Astrocyte (in vitro differentiated cells and primary cell): ENCODE data around the gene IGF1R. TPM values are rescaled to one million over a fixed set of nuclear protein-coding genes. Genes with fewer than 3 reads are reported as not detected.

Experiments used
- DNase-seq: peaks from one replicate; pipeline ENCODE4 v3.0.0-alpha.2; 2010; ENCODE audit warnings: low read depth
- FAIRE-seq: peaks from 2 replicates; lab custom pipeline; 2011; peaks lifted over from hg19 to GRCh38; lab: Jason Lieb, UNC
- H2AFZ ChIP-seq: 2 replicates; pipeline ENCODE4 v1.6.0; 2012; ENCODE audit warnings: low read depth, low read length, inconsistent platforms
- H3K27ac ChIP-seq: 2 replicates; pipeline ENCODE4 v1.5.1; 2011; ENCODE audit warnings: low read depth, low read length, inconsistent platforms
- H3K27me3 ChIP-seq: 2 replicates; pipeline ENCODE4 v1.6.0; 2011; ENCODE audit warnings: low read length, inconsistent platforms; ENCODE audit not compliant: insufficient read depth
- H3K36me3 ChIP-seq: 2 replicates; pipeline ENCODE4 v1.5.1; 2011; ENCODE audit warnings: low read length, inconsistent platforms; ENCODE audit not compliant: insufficient read depth
- H3K4me1 ChIP-seq: 2 replicates; pipeline ENCODE4 v1.5.1; 2011; ENCODE audit warnings: low read length, inconsistent platforms; ENCODE audit not compliant: insufficient read depth
- H3K4me2 ChIP-seq: 2 replicates; pipeline ENCODE4 v1.6.0; 2012; ENCODE audit warnings: low read length, inconsistent platforms
- H3K4me3 ChIP-seq: 2 replicates; pipeline ENCODE4 v1.5.1; 2011; ENCODE audit warnings: low read depth, mild to moderate bottlenecking, low read length, inconsistent platforms; ENCODE audit not compliant: insufficient read depth
- H3K79me2 ChIP-seq: 2 replicates; pipeline ENCODE4 v1.6.0; 2012; ENCODE audit warnings: mild to moderate bottlenecking, low read length, inconsistent platforms; ENCODE audit not compliant: insufficient read depth
- H3K9ac ChIP-seq: 2 replicates; pipeline ENCODE4 v1.6.0; 2012; ENCODE audit warnings: mild to moderate bottlenecking, low read length, inconsistent platforms
- H3K9me3 ChIP-seq: 2 replicates; pipeline ENCODE4 v1.5.1; 2012; ENCODE audit warnings: low read depth, mild to moderate bottlenecking, low read length, inconsistent platforms; ENCODE audit not compliant: insufficient read depth
- H4K20me1 ChIP-seq: 2 replicates; pipeline ENCODE4 v1.6.0; 2012; ENCODE audit warnings: low read length, inconsistent platforms; ENCODE audit not compliant: insufficient read depth
- H3K27ac Mint-ChIP-seq: one replicate; pipeline ENCODE4 v1.8.0; 2021; ENCODE audit warnings: mild to moderate bottlenecking, mixed read lengths; ENCODE audit not compliant: unreplicated experiment
- H3K27me3 Mint-ChIP-seq: one replicate; pipeline ENCODE4 v1.8.0; 2021; ENCODE audit warnings: low read depth, mixed read lengths; ENCODE audit not compliant: unreplicated experiment
- H3K36me3 Mint-ChIP-seq: one replicate; pipeline ENCODE4 v1.8.0; 2021; ENCODE audit warnings: low read depth, mixed read lengths; ENCODE audit not compliant: unreplicated experiment
- H3K4me1 Mint-ChIP-seq: one replicate; pipeline ENCODE4 v1.8.0; 2021; ENCODE audit warnings: low read depth, mixed read lengths; ENCODE audit not compliant: unreplicated experiment
- H3K4me3 Mint-ChIP-seq: one replicate; pipeline ENCODE4 v1.8.0; 2021; ENCODE audit warnings: mild to moderate bottlenecking, moderate library complexity, mixed read lengths; ENCODE audit not compliant: unreplicated experiment
- H3K9me3 Mint-ChIP-seq: one replicate; pipeline ENCODE4 v1.8.0; 2021; ENCODE audit warnings: mild to moderate bottlenecking, mixed read lengths; ENCODE audit not compliant: unreplicated experiment
- CTCF ChIP-seq: IDR thresholded peaks from 2 replicates; pipeline ENCODE4 v1.5.1; 2011; ENCODE audit warnings: low read depth, mild to moderate bottlenecking, inconsistent platforms, low read length, moderate library complexity; ENCODE audit not compliant: insufficient read depth
- EZH2 ChIP-seq: IDR thresholded peaks from 2 replicates; pipeline ENCODE4 v1.6.1; 2012; ENCODE audit warnings: mild to moderate bottlenecking, low read length, inconsistent platforms; ENCODE audit not compliant: insufficient read depth
- total RNA-seq: library from RNA; stranded (reverse); gene quantifications from 2 replicates; pipeline ENCODE4 v1.2.1, GENCODE V29; 2021

Gene IGF1R
- total RNA-seq, 1 donor from 2014 or later: 270 TPM

- Mint-ChIP-seq H3K4me3 (no peak overlapping the region), H3K36me3 (peaks cover 2% of the 10 kb centered on the region), H3K27ac (peak overlapping the region; percentile 63), H3K9me3 (no peaks in the 10 kb centered on the region), H3K27me3 (no peaks in the 10 kb centered on the region), H3K4me1 (peaks cover 79% of the 10 kb centered on the region)
- Histone ChIP-seq H2AFZ (no peak overlapping the region), H3K4me1 (peaks cover 22% of the 10 kb centered on the region), H3K9ac (no peak overlapping the region), H3K79me2 (peaks cover 98% of the 10 kb centered on the region), H3K27me3 (no peaks in the 10 kb centered on the region), H3K36me3 (no peaks in the 10 kb centered on the region), H4K20me1 (peaks cover 97% of the 10 kb centered on the region), H3K4me2 (peak overlapping the region; percentile 44), H3K9me3 (no peaks in the 10 kb centered on the region), H3K27ac (no peak overlapping the region), H3K4me3 (no peak overlapping the region)
- no peak for DNase-seq
- no peak for FAIRE-seq
- TF ChIP-seq CTCF: no peak
- TF ChIP-seq EZH2: no peak
These were observed 139.8 kb downstream of the IGF1R start for GRCh38 chr15:98787936-98788757.

- H3K4me1 Mint-ChIP-seq: peaks cover 83% of the 10 kb centered on the region
- H3K27me3 Mint-ChIP-seq: no peaks in the 10 kb centered on the region
These were observed 140.7 kb downstream of the IGF1R start for GRCh38 chr15:98789020-98789419.

More at GRCh38 chr15:98789020-98789419, 140.7 kb downstream of the IGF1R start:
- peaks cover 100% of the 10 kb centered on the region for H3K79me2 ChIP-seq
- Mint-ChIP-seq H3K4me3 (peak overlapping the region; percentile 70), H3K36me3 (peaks cover 2% of the 10 kb centered on the region), H3K27ac (peak overlapping the region; percentile 63), H3K9me3 (no peaks in the 10 kb centered on the region)
- no peak for DNase-seq
- no peak overlapping the region for H3K9ac ChIP-seq
- H2AFZ ChIP-seq: no peak overlapping the region
- H3K27ac ChIP-seq: no peak overlapping the region
- H3K4me2 ChIP-seq: no peak overlapping the region
- H3K4me1 ChIP-seq: peaks cover 22% of the 10 kb centered on the region
- no peak for TF ChIP-seq CTCF
- no peak for TF ChIP-seq EZH2
- no peak overlapping the region for H3K4me3 ChIP-seq
- FAIRE-seq: no peak
- H3K27me3 ChIP-seq: no peaks in the 10 kb centered on the region
- H3K9me3 ChIP-seq: no peaks in the 10 kb centered on the region
- H4K20me1 ChIP-seq: peaks cover 99% of the 10 kb centered on the region
- no peaks in the 10 kb centered on the region for H3K36me3 ChIP-seq
